ENCODE data around the gene PTPN4. TPM values are rescaled to one million over a fixed set of nuclear protein-coding genes. Genes with fewer than 3 reads are reported as not detected.

The PTPN4 gene
- total and polyA plus RNA-seq, 2 of the 8 experiments (the other 6 are each of a cell fraction or from before 2014, with no cell fraction given) = 28.5 to 105 TPM

GRCh38 chr2:119730671-119731177 is 29.0 kb upstream of the PTPN4 start (continued):
- no peak for TF ChIP-seq POLR2AphosphoS5 (IDR thresholded peaks at IDR 0.05; ENCODE audit: low read depth, low read length)
- TF ChIP-seq CTCF (IDR thresholded peaks at IDR 0.05; ENCODE audit: control extremely low read depth in 1 of 3, insufficient read depth in 1 of 3, low read depth in 1 of 3, low read length in 3 of 3) = no peak
- no peak for TF ChIP-seq PHF8 (conservative IDR thresholded peaks at IDR 0.05; ENCODE audit: low read depth, low read length)
- no peak for TF ChIP-seq ATF2 (IDR thresholded peaks at IDR 0.05; ENCODE audit: low read length)

All from H1 (cell line).